ENCODE measurements around the gene GAPDH. TPM values are rescaled to one million over a fixed set of nuclear protein-coding genes. Genes with fewer than 3 reads are reported as not detected.
A peak's percentile ranks its signal among the peaks of the same experiment; 100 is the strongest.
"Not testable (repeated sequence)": the region's sequence is repeated elsewhere in the genome, so short reads cannot be mapped to it uniquely, and the experiment has no call there.

GAPDH gene
- total RNA-seq, 1 donor from 2014 or later: 5,048 TPM

- not testable (repeated sequence) for H3K4me3 ChIP-seq (ENCODE audit: low read depth, low read length); H3K27me3 ChIP-seq (ENCODE audit: control insufficient read depth, insufficient read depth, low read length); FAIRE-seq
- peak; percentile 57 for DNase-seq (ENCODE audit: low read depth)
- H3K36me3 ChIP-seq (ENCODE audit: control insufficient read depth, insufficient read depth, low read length): peaks cover 40% of the 10 kb centered on the region
- TF ChIP-seq CTCF (IDR thresholded peaks at IDR 0.05; ENCODE audit: insufficient read depth, low read length, severe bottlenecking): peak; percentile 39
Observed at GRCh38 chr12:6558014-6558760, 23.9 kb downstream of the GAPDH start.

DNA sequence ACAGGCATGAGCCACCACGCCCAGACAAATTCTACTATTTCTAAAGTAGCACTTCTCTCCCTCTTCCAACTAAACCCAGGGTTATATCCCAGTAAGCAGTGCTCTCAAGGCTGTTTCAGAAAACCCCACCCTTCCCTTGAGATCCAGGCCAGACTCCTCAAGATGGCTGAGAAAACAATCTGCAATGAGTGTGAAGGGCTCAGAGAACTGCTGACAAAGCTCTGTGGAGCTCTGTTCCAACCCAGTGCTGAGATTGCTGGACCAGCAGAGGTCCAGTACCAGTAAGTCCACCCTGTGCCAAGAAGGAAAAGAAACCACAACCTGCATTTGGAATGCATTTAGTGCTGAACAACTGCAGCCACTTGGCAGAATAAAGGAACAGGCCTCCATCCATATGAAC is 25.2 kb downstream of the GAPDH start:
- FAIRE-seq: no peak
- no peak overlapping the region for H3K4me3 ChIP-seq (ENCODE audit: low read depth, low read length)
- no peak for DNase-seq (ENCODE audit: low read depth)
- no peaks in the 10 kb centered on the region for H3K27me3 ChIP-seq (ENCODE audit: control insufficient read depth, insufficient read depth, low read length)
- H3K36me3 ChIP-seq (ENCODE audit: control insufficient read depth, insufficient read depth, low read length): peaks cover 43% of the 10 kb centered on the region
- TF ChIP-seq CTCF (IDR thresholded peaks at IDR 0.05; ENCODE audit: insufficient read depth, low read length, severe bottlenecking): no peak

DNA sequence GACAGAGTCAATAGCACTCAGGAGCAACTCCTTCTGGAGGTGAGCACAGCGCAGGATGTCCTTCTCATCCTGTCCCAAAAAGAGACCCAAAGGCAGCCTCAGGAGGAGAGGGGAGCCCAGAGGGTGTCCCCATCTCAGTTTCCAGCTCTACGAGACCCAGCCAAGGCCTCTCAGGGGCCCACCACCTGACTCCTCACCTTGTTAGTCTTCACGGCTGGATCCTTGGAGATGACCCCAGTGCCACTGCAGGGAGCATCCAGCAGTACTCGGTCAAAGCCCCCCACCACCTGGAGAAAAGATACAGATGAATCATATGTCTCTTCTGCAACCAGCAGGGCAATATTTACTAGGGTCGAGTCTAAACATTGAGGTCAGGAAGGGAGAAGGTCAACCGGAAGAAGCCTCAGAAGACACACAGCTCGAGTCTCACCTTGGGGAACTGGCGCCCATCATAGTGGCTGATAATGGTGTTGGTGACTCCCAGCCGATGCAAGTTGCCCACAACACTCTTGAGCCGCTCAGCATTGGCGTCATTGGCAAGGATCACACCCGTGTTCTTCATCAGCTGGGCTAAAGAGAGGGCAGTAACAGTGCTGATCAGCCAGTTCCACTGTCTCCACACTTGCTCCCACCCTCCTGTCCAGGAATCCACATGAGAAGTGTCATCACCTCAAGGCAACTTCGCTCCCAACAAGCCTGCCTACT is 26.3 kb downstream of the GAPDH start:
- TF ChIP-seq CTCF (IDR thresholded peaks at IDR 0.05; ENCODE audit: insufficient read depth, low read length, severe bottlenecking): no peak
- DNase-seq (ENCODE audit: low read depth) (no peak), FAIRE-seq (peak; percentile 7)
- H3K27me3 ChIP-seq (ENCODE audit: control insufficient read depth, insufficient read depth, low read length): no peaks in the 10 kb centered on the region
- H3K36me3 ChIP-seq (ENCODE audit: control insufficient read depth, insufficient read depth, low read length): peaks cover 43% of the 10 kb centered on the region
- no peak overlapping the region for H3K4me3 ChIP-seq (ENCODE audit: low read depth, low read length)

DNA sequence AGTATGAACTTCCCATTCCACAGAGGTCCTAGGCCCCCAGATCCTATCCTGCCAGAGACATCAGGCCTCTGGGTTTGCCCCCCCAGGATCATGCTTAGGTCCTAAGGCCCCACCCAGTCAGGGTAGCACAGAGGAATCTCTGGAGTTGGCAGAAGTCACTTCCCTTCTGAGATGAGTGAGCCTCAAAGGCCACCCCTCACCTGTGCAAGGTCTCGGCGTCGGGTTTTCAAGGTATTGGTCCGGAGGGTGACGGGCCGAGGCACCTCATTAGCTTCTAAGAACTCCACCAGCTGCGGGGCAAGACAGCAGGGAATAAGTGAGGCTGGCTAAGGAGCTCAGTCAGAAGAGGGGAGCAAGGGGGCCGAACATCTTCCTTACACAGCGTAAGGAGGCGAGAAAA is 28.6 kb downstream of the GAPDH start:
- DNase-seq (ENCODE audit: low read depth) (no peak), FAIRE-seq (no peak)
- H3K27me3 ChIP-seq (ENCODE audit: control insufficient read depth, insufficient read depth, low read length): no peaks in the 10 kb centered on the region
- no peak for TF ChIP-seq CTCF (IDR thresholded peaks at IDR 0.05; ENCODE audit: insufficient read depth, low read length, severe bottlenecking)
- no peak overlapping the region for H3K4me3 ChIP-seq (ENCODE audit: low read depth, low read length)
- peaks cover 37% of the 10 kb centered on the region for H3K36me3 ChIP-seq (ENCODE audit: control insufficient read depth, insufficient read depth, low read length)

DNA sequence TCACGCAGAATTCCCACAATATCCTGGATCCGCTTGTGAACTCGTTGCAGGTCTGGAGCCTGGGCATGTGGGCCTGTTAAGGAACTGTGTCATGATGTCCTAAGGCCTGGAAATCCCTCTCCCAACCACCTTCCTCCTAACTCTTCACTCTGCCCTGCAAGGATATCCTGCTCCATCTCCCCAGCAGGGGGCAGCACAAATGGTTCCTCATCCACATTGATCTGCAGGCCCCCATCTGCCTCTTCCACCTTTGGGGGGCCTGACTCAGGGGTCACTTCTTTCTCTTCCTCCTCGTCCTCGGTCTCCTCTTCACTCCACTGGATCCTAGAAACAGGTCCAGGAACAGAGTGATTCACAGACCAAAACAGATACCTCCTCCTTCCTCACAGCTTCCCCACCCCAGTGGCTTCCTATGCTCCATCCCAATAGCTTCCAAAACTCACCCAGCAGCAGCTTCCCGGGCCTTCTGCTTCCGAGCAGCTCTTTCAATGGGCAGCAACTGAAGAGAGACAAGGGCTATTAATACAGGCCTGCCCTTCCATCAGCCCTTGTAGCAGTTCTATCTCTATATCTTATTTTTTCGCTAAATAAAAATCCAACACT is 29.2 kb downstream of the GAPDH start:
- FAIRE-seq: no peak
- peak; percentile 75 for TF ChIP-seq CTCF (IDR thresholded peaks at IDR 0.05; ENCODE audit: insufficient read depth, low read length, severe bottlenecking)
- no peak overlapping the region for H3K4me3 ChIP-seq (ENCODE audit: low read depth, low read length)
- no peaks in the 10 kb centered on the region for H3K27me3 ChIP-seq (ENCODE audit: control insufficient read depth, insufficient read depth, low read length)
- H3K36me3 ChIP-seq (ENCODE audit: control insufficient read depth, insufficient read depth, low read length): peaks cover 37% of the 10 kb centered on the region
- peak; percentile 34 for DNase-seq (ENCODE audit: low read depth)
